Sciatic nerve (tissue), 2 donors: ENCODE results near the gene ZP2. TPM values are rescaled to one million over a fixed set of nuclear protein-coding genes. Genes with fewer than 3 reads are reported as not detected.
"Not testable (repeated sequence)": the region's sequence is repeated elsewhere in the genome, so short reads cannot be mapped to it uniquely, and the experiment has no call there.

Experiments used
- ATAC-seq: fragments of 200-7000 bp; cut with Tn5 transposase; one replicate; pipeline ENCODE4 v1.9.1; 2020; ENCODE audit warnings: mild to moderate bottlenecking, moderate library complexity
- DNase-seq: peaks from one replicate; pipeline ENCODE4 v3.0.0-alpha.2; 2020; ENCODE audit warnings: low spot score
- intact Hi-C: fragments of 100-400 bp; cut with DNase I; formaldehyde crosslinking; loops from one replicate; pipeline ENCODE4 v1.14.2; 2022
- total RNA-seq: library from RNA; stranded (reverse); fragmentation: NEBNext Ultra II Directional; extraction: Animal tissue kit (Norgen Biotek cat#: 25700); gene quantifications from one replicate; pipeline ENCODE4 v1.2.1, GENCODE V29; 2021
- donor health status: DM: no; HTN: no; CAD: no.
- donor health status: DM: no; HTN: no; CAD: no.

Gene ZP2
- total RNA-seq, 1 donor from 2014 or later, result not detected

DNA sequence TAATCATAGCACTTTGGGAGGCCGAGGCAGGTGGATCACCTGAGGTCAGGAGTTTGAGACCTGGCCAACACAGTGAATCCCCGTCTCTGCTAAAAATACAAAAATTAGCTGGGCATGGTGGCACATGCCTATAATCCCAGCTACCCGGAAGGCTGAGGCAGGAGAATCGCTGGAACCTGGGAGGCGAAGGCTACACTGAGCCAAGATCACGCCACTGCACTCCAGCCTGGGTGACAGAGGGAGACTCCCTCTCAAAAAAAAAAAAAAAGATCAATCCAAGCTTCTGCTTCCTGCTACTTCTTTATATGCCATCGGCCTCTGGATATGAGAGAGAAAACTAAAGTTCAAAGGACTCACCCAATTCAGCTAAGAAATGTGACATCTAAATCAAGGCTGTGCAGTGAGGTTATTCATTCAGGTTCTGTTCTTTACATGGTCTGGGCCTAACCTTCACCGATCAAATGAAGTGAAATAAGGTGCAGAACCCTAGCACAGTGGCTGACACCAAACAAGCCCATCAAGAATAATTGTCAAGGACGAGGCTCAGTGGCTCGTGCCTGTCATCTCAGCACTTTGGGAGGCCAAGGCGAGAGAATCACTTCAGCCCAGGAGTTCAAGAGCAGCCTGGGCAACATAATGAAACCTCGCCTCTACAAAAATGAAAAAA is 25.6 kb downstream of the ZP2 start:
- DNase-seq (no peak), ATAC-seq (no peak)
- intact Hi-C loops, result loop anchor here (10.0 kb wide), 1 partner anchor 109 kb away; no protein-coding TSS in a partner anchor

DNA sequence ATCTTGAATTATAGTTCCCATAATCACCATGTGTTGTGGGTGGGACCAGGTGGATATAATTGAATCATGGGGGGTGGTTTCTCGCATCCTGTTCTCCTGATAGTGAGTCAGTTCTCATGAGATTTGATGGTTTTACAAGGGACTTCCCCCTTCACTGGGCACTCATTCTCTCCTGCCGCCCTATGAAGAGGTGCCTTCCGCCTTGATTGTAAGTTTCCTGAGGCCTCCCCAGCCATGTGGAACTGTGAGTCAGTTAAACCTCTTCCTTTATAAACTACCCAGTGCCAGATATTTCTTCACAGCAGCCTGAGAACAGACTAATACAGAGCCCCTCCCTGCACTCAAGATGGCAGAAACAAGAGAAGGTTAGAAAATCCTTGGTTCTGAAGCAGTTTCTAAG is 26.5 kb downstream of the ZP2 start:
- DNase-seq, result no peak
- ATAC-seq, result no peak
- intact Hi-C loops, result loop anchor here (10.0 kb wide), 1 partner anchor 110 kb away; no protein-coding TSS in a partner anchor

- intact Hi-C loops, result loop anchor here (10.0 kb wide), 1 partner anchor 111 kb away; no protein-coding TSS in a partner anchor
- ATAC-seq, result no peak
These were observed 27.4 kb downstream of the ZP2 start for GRCh38 chr16:21183995-21184394.

DNA sequence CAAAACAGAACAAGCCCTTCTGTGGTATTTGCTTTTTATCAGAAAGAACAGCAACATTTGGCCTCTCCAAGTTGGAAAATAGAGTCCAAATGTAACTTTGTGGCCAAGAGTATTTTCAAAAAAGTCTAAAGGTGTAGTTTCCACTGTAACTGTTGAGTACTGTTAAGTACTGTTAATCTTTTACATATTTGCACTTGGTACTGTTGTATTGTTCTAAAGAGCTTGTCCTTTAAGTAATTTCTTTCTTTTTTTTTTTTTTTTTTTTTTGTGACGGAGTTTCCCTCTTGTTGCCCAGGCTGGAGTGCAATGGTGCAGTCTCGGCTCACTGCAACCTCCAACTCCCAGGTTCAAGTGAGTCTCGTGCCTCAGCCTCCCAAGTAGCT is 31.4 kb downstream of the ZP2 start:
- intact Hi-C loops, result loop anchor here (10.0 kb wide), 1 partner anchor 115 kb away; no protein-coding TSS in a partner anchor
- ATAC-seq (no peak), DNase-seq (no peak)

More at GRCh38 chr16:21183995-21184394, 27.4 kb downstream of the ZP2 start:
- no peak for DNase-seq

DNA sequence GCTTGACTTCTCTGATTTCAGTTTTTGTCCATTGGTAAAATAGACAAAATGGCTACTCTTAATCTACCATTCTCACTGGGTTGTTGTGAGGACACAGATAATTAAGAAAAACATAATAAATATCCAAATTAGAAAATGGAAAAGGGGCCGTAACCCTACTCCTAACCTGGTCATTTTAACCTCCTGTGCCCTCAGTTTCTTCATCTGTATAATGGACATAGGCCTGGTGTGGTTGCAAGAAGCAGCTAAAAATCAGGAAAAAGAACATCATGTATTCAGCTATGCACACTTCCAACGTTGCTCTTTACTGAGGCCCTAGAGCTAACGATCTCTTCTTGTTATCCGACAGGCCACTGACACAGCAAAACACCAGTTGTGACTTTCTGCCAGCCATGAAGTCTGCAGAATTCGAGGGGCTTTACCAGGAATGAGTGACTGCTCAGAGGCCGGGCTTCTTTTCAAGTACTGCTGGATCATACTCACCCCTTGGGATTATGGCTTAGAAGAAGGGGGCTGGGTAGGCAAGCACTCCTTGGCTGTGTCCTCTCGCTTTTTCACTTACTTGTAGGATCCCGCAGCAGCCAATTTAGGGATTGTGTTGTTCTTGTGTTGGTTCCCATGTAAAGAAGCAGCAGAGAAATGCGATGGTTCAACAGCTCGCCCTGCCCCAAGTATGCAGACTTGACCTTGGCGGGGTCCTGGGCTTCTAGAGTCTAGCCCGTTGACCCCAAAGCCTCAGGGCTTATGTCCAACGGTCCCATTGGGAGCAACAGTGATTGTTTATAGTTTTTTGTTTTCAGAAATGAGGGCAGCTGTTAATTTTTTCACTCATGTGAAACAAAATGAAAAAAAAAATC is 32.0 kb downstream of the ZP2 start:
- DNase-seq, result peak; percentile 73
- intact Hi-C loops, result no loop called here
- ATAC-seq, result peak; percentile 98

DNA sequence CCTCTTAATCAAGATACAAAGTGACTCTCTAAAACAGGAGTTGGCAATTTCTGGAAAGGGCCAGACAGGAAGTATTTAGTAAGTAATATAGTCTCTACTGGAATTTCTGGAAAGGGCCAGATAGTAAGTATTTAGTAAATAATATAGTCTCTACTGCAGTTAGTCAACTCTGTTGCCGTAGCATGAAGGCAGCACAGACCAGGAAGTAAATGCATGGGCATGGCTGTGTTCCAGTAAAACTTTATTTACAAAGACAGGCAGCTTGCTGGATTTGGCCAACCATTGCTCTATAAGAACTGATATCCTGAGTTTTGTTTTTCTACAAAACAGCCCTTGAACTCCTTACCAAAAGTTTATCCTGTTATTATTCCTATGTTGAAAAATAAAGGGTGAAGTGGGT is 36.0 kb downstream of the ZP2 start:
- DNase-seq, result no peak
- ATAC-seq, result no peak
- intact Hi-C loops, result no loop called here

DNA sequence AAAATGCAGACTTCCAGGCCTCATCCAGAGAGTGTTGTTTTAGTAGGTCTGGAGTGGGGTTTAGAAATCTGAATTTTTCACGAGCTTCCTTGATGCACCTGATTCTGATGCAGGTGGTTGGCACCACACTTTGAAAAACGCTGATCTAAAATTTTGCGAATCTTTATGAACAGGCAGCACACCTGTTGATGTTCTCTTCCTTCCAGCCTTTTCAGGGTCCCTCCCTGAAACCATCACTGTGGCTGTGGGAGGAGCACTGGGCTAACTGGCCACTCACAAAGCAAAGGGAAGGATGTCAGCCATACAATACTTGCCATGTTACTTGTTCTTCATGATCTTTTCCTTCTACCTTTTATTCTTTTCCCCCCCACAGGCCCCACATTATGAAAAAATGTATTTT is 38.7 kb downstream of the ZP2 start:
- intact Hi-C loops, result no loop called here
- ATAC-seq (no peak), DNase-seq (no peak)

DNA sequence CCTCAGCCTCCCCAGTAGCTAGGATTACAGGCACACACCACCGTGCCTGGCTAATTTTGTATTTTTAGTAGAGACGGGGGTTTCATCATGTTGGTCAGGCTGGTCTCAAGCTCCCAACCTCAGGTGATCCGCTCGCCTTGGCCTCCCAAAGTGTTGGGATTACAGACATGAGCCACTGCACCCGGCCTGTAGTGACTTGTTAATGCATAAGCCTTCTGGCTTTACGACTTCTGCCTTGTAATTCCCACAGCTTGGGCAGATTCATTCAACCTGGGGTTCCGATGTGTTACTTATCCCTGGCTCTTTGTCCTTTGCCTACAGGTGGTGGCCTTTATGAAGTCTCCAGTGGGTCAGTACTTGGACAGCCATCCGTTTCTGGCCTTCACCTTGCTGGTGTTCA is 41.3 kb downstream of the ZP2 start:
- ATAC-seq, intact Hi-C loops, DNase-seq: not testable (repeated sequence)

- intact Hi-C loops, result no loop called here
- no peak for DNase-seq
- ATAC-seq, result no peak
These were observed 42.0 kb downstream of the ZP2 start for GRCh38 chr16:21169249-21169981.

- ATAC-seq, result no peak
- DNase-seq, result no peak
- intact Hi-C loops, result no loop called here
These were observed 43.3 kb downstream of the ZP2 start for GRCh38 chr16:21167929-21168602.

DNA sequence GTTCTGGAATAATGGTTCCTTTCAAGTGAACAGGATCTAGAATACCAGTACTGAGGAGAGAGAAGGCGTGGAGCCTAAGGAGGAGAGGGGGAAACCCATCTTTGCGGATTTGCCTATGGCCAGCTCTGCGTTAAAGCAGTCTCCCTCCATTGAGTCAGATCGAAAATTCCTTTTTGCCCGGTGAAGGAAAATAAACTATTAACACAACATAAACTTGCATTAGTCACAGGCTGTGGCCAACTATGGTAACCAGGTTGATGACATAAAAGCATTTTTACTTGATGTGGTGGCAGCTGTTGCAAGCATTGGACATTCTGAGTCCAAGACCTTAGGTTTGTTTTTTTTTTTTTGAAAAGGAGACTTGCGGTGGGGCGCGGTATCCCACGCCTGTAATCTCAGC is 44.0 kb downstream of the ZP2 start:
- intact Hi-C loops, result no loop called here
- ATAC-seq, result no peak

DNA sequence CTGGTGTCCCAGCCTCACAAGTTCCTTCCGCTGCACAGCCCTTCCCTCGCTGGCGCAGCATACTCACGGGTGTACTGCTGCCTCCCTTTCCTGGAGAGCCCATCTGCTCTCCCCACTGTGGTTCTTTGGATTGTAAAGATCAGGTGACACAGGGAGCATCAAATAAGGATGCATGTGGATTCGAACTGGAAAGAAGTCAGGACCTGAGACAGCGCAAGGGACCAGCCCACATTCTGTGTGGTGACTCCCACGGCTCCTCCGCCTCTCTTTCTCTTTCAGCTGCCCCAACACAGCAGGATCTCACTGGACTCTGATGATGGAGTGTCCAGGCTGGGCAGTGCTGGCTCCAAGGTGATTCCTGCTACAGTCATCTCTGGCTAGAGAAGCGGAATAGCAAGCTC is 44.8 kb downstream of the ZP2 start:
- ATAC-seq, result no peak
- no peak for DNase-seq
- intact Hi-C loops, result no loop called here

More for the DNA sequence above, 44.0 kb downstream of the ZP2 start:
- no peak for DNase-seq

- ATAC-seq, result no peak
- intact Hi-C loops, result no loop called here
- no peak for DNase-seq
These were observed 46.7 kb downstream of the ZP2 start for GRCh38 chr16:21164521-21165168.

DNA sequence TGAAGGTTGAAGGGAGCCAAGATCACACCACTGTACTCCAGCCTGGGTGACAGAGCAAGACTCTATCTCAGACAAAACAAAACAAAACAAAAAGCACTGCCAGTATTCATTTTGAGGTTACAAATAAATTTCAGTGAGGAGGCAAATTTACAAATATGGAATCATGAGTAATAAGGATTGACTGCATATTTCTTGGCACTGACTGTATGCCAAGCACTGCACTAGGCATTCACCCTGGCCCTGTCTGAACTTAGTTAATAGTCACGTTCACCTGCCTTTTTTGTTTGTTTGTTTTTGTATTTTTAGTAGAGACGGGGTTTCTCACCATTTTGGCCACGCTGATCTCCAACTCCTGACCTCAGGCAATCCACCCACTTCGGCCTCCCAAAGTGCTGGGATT is 47.8 kb downstream of the ZP2 start:
- ATAC-seq (no peak), DNase-seq (no peak)
- intact Hi-C loops, result no loop called here

DNA sequence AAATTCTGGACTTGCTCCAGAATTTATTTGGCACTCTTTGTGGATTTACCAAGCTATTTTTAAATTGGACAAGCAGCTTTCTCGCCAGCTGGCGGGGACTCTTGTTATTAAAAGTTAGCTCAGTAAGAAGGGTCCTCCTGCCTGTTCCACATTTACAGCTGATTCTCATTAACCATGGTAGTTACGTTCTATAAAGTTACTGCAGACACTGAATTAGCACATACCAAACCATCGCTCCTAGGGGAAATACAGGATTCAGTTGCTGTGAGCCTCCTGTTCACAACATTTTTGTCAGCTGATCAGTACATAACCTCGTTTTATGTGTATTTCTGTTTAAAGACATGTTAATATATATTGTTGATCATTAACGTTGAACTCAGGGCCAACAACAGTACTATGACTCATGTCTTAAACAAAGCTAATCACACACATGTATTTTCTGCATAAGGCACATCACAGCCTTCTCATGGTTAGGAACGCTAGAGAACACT is 48.7 kb downstream of the ZP2 start:
- ATAC-seq, result no peak
- DNase-seq, result no peak
- intact Hi-C loops, result no loop called here

DNA sequence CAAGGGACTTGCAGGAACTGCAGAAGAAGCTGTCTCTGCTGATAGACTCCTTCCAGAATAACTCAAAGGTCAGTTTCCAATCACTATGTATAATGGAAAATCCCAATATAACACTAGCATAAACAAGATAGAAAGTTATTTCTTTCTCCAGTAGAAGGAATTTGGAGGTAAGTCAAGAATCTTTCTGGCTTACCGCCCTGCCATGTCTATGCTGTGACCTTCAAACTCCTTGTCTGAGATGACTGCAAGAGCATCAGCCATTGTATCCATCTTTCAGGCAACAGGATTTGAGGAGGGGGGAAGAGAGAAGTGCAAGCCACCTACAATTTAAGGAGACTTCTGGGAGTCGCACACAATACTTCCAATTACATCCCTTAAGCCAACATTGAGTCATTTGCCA is 50.2 kb downstream of the ZP2 start:
- ATAC-seq (no peak), DNase-seq (no peak)
- intact Hi-C loops, result no loop called here

DNA sequence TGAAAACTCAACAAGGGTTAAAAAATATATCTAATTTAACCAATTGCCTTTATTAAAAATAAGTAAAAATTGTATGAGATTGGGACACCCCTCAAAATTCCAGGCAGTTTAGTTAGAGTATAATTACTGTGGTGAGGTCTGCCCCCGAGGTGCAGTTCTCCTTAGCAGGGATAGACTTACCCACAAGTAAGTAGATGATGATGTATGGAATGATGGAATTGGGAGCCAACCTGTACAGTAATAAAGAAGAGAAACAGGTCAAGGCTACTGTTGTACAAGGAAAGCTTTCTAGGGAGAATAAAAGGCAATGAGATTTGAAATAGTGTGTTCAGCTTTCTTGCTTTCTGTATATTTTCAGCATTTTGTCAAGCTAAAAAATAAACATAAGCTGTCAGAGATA is 51.1 kb downstream of the ZP2 start:
- intact Hi-C loops, result no loop called here
- DNase-seq (no peak), ATAC-seq (no peak)

GRCh38 chr16:21159281-21159951 is 52.0 kb downstream of the ZP2 start:
- DNase-seq (peak; percentile 68), ATAC-seq (peak; percentile 51)
- intact Hi-C loops, result no loop called here
